Hepatocyte (in vitro differentiated cells): ENCODE data around the gene RAB3C. TPM values are rescaled to one million over a fixed set of nuclear protein-coding genes. Genes with fewer than 3 reads are reported as not detected.

Source experiments
- DNase-seq: peaks from one replicate; pipeline ENCODE4 v3.0.0-alpha.2; 2016; ENCODE audit warnings: low spot score
- H2AFZ ChIP-seq: fragments of 200-600 bp; sonication (generic); 2 replicates; pipeline ENCODE4 v1.6.0; 2016; ENCODE audit warnings: antibody characterized with exemption, mild to moderate bottlenecking
- H3K27ac ChIP-seq: fragments of 200-600 bp; sonication (generic); 2 replicates; pipeline ENCODE4 v1.5.1; 2016; ENCODE audit warnings: mild to moderate bottlenecking
- H3K27me3 ChIP-seq: fragments of 200-600 bp; sonication (generic); 2 replicates; pipeline ENCODE4 v1.6.1; 2016
- H3K36me3 ChIP-seq: fragments of 200-600 bp; sonication (generic); replicated peaks from 2 replicates; pipeline ENCODE4 v1.5.1; 2016; ENCODE audit warnings: low read depth; ENCODE audit not compliant: insufficient read depth
- H3K4me1 ChIP-seq: fragments of 200-600 bp; sonication (generic); 2 replicates; pipeline ENCODE4 v1.5.1; 2016; ENCODE audit warnings: mild to moderate bottlenecking, moderate library complexity; ENCODE audit not compliant: insufficient read depth
- H3K4me2 ChIP-seq: fragments of 200-600 bp; sonication (generic); 2 replicates; pipeline ENCODE4 v1.6.0; 2016
- H3K4me3 ChIP-seq: fragments of 200-600 bp; sonication (generic); 2 replicates; pipeline ENCODE4 v1.5.1; 2016; ENCODE audit warnings: mild to moderate bottlenecking
- H3K79me2 ChIP-seq: fragments of 200-600 bp; sonication (generic); 2 replicates; pipeline ENCODE4 v1.6.0; 2017; ENCODE audit warnings: mild to moderate bottlenecking
- H3K9me2 ChIP-seq: fragments of 200-600 bp; sonication (generic); replicated peaks from 2 replicates; pipeline ENCODE4 v1.6.0; 2017; ENCODE audit warnings: mild to moderate bottlenecking; ENCODE audit not compliant: insufficient read depth
- H3K9me3 ChIP-seq: fragments of 200-600 bp; sonication (generic); 2 replicates; pipeline ENCODE4 v1.5.1; 2016; ENCODE audit warnings: low read depth, mild to moderate bottlenecking
- H4K20me1 ChIP-seq: fragments of 200-600 bp; sonication (generic); 2 replicates; pipeline ENCODE4 v1.6.0; 2016; ENCODE audit warnings: mild to moderate bottlenecking; ENCODE audit not compliant: insufficient read depth, poor library complexity, severe bottlenecking
- CTCF ChIP-seq: fragments of 200-600 bp; sonication (generic); IDR thresholded peaks from 2 replicates; pipeline ENCODE4 v1.5.1; 2016; ENCODE audit warnings: antibody characterized with exemption, mild to moderate bottlenecking; ENCODE audit not compliant: poor library complexity
- EZH2 ChIP-seq: fragments of 200-600 bp; sonication (generic); IDR thresholded peaks from 2 replicates; pipeline ENCODE4 v1.6.1; 2016; ENCODE audit warnings: antibody characterized with exemption, mild to moderate bottlenecking, borderline replicate concordance
- EZH2phosphoT487 ChIP-seq: fragments of 200-600 bp; sonication (generic); IDR thresholded peaks from one replicate; pipeline ENCODE4 v1.6.1; 2018; ENCODE audit warnings: antibody characterized with exemption, mild to moderate bottlenecking, low read depth, moderate library complexity; ENCODE audit not compliant: unreplicated experiment, severe bottlenecking
- WGBS: methylation state at CpG from one replicate; pipeline ENCODE4 v1.1.6; 2016; ENCODE audit warnings: low lambda C conversion rate; ENCODE audit errors: missing lambda C conversion rate; 5-methylcytosine and 5-hydroxymethylcytosine counted together
- polyA plus RNA-seq: library from polyadenylated mRNA; unstranded; fragments of >200 nt; fragmentation: Nextera tagmentation; extraction: Ambion mirVana; gene quantifications from 2 replicates; pipeline ENCODE4 v1.2.1, GENCODE V29; 2016
- total RNA-seq: library from RNA; depleted of rRNA; stranded (reverse); fragments of >200 nt; gene quantifications from 2 replicates; pipeline ENCODE4 v1.2.3, GENCODE V29; 2014

The RAB3C gene
- total and polyA plus RNA-seq, 2 experiments from 2014 or later: 5.2 to 6.4 TPM

GRCh38 chr5:58828258-58828657, 245.4 kb downstream of the RAB3C start:
- H3K4me2 ChIP-seq: no peak overlapping the region
- 86% methylated on average over 4 of the region's 4 CpGs for WGBS

GRCh38 chr5:58834242-58835225, 251.7 kb downstream of the RAB3C start:
- no peaks in the 10 kb centered on the region for H3K4me1 ChIP-seq
- no peaks in the 10 kb centered on the region for H3K9me3 ChIP-seq

More at GRCh38 chr5:58828258-58828657, 245.4 kb downstream of the RAB3C start:
- Histone ChIP-seq H3K27ac (peak overlapping the region; percentile 38), H3K4me1 (no peaks in the 10 kb centered on the region), H3K27me3 (no peaks in the 10 kb centered on the region), H4K20me1 (no peaks in the 10 kb centered on the region), H3K4me3 (no peak overlapping the region), H3K36me3 (no peaks in the 10 kb centered on the region), H3K9me3 (no peaks in the 10 kb centered on the region), H3K79me2 (no peaks in the 10 kb centered on the region), H3K9me2 (no peaks in the 10 kb centered on the region), H2AFZ (no peak overlapping the region)
- no peak for TF ChIP-seq EZH2phosphoT487
- TF ChIP-seq EZH2: no peak
- TF ChIP-seq CTCF: no peak
- no peak for DNase-seq

GRCh38 chr5:58836351-58836750, 253.5 kb downstream of the RAB3C start:
- 84% methylated on average over 3 of the region's 3 CpGs for WGBS
- Histone ChIP-seq H3K27ac (no peak overlapping the region), H3K27me3 (no peaks in the 10 kb centered on the region), H2AFZ (no peak overlapping the region), H3K4me3 (no peak overlapping the region), H3K9me3 (no peaks in the 10 kb centered on the region), H3K36me3 (no peaks in the 10 kb centered on the region), H3K79me2 (no peaks in the 10 kb centered on the region), H3K4me2 (no peak overlapping the region), H3K4me1 (no peaks in the 10 kb centered on the region), H3K9me2 (no peaks in the 10 kb centered on the region), H4K20me1 (no peaks in the 10 kb centered on the region)
- TF ChIP-seq EZH2phosphoT487: no peak
- no peak for DNase-seq

More at GRCh38 chr5:58834242-58835225, 251.7 kb downstream of the RAB3C start:
- Histone ChIP-seq H3K79me2 (no peaks in the 10 kb centered on the region), H2AFZ (no peak overlapping the region), H3K4me3 (no peak overlapping the region), H3K36me3 (no peaks in the 10 kb centered on the region), H3K9me2 (no peaks in the 10 kb centered on the region), H3K27ac (no peak overlapping the region), H3K4me2 (no peak overlapping the region), H3K27me3 (no peaks in the 10 kb centered on the region), H4K20me1 (no peaks in the 10 kb centered on the region)
- TF ChIP-seq EZH2phosphoT487 (no peak), CTCF (no peak), EZH2 (no peak)
- DNase-seq: no peak

- Histone ChIP-seq H3K79me2 (no peaks in the 10 kb centered on the region), H3K4me2 (no peak overlapping the region), H3K4me3 (no peak overlapping the region), H3K4me1 (no peaks in the 10 kb centered on the region), H4K20me1 (no peaks in the 10 kb centered on the region), H3K27ac (no peak overlapping the region), H3K9me3 (no peaks in the 10 kb centered on the region), H2AFZ (no peak overlapping the region), H3K36me3 (no peaks in the 10 kb centered on the region), H3K9me2 (no peaks in the 10 kb centered on the region), H3K27me3 (no peaks in the 10 kb centered on the region)
- DNase-seq: no peak
- TF ChIP-seq CTCF: no peak
- TF ChIP-seq EZH2: no peak
- TF ChIP-seq EZH2phosphoT487: no peak
These were observed 255.9 kb downstream of the RAB3C start for GRCh38 chr5:58838729-58839128.
